GM23338 (cell line): ENCODE results near the gene SRD5A3. TPM values are rescaled to one million over a fixed set of nuclear protein-coding genes. Genes with fewer than 3 reads are reported as not detected.
"Not testable (repeated sequence)": the region's sequence is repeated elsewhere in the genome, so short reads cannot be mapped to it uniquely, and the experiment has no call there.

Experiments used
- ATAC-seq: fragments of 200-7000 bp; cut with Tn5 transposase; 3 replicates; pipeline ENCODE4 v1.9.1; 2020
- DNase-seq: peaks from one replicate; pipeline ENCODE4 v3.0.0-alpha.2; 2015; ENCODE audit warnings: low spot score
- H2AFZ ChIP-seq: fragments of 200-600 bp; sonication (generic); 2 replicates; pipeline ENCODE4 v1.8.0; 2016; ENCODE audit warnings: antibody characterized with exemption, mild to moderate bottlenecking, moderate library complexity
- H3F3A ChIP-seq: fragments of 200-600 bp; sonication (generic); replicated peaks from 2 replicates; pipeline ENCODE4 v1.8.0; 2017; ENCODE audit warnings: antibody characterized with exemption, mixed run types, low read depth
- H3K27ac ChIP-seq: fragments of 200-600 bp; sonication (generic); 2 replicates; pipeline ENCODE4 v1.6.1; 2016; ENCODE audit warnings: low read depth
- H3K27me3 ChIP-seq: fragments of 200-600 bp; sonication (generic); 2 replicates; pipeline ENCODE4 v1.8.0; 2016; ENCODE audit warnings: mild to moderate bottlenecking, mixed run types, moderate library complexity; ENCODE audit not compliant: insufficient read depth
- H3K36me3 ChIP-seq: fragments of 200-600 bp; sonication (generic); 2 replicates; pipeline ENCODE4 v1.8.0; 2016; ENCODE audit warnings: mild to moderate bottlenecking; ENCODE audit not compliant: insufficient read depth
- H3K4me1 ChIP-seq: fragments of 200-600 bp; sonication (generic); 2 replicates; pipeline ENCODE4 v1.8.0; 2016; ENCODE audit warnings: mild to moderate bottlenecking, moderate library complexity; ENCODE audit not compliant: insufficient read depth
- H3K4me2 ChIP-seq: fragments of 200-600 bp; sonication (generic); 2 replicates; pipeline ENCODE4 v1.7.1; 2017; ENCODE audit warnings: mixed run types
- H3K4me3 ChIP-seq: fragments of 200-600 bp; sonication (generic); 2 replicates; pipeline ENCODE4 v1.6.1; 2016; ENCODE audit warnings: mixed run types
- H3K79me2 ChIP-seq: fragments of 200-600 bp; sonication (generic); replicated peaks from 2 replicates; pipeline ENCODE4 v1.8.0; 2017; ENCODE audit warnings: mild to moderate bottlenecking; ENCODE audit not compliant: insufficient read depth
- H3K9me2 ChIP-seq: fragments of 200-600 bp; sonication (generic); 2 replicates; pipeline ENCODE4 v1.8.0; 2017; ENCODE audit not compliant: insufficient read depth
- H4K20me1 ChIP-seq: fragments of 200-600 bp; sonication (generic); replicated peaks from 2 replicates; pipeline ENCODE4 v1.8.0; 2017; ENCODE audit warnings: mild to moderate bottlenecking; ENCODE audit not compliant: insufficient read depth
- H3K27ac Mint-ChIP-seq: 2 replicates; pipeline ENCODE4 v1.8.0; 2020; ENCODE audit warnings: inconsistent platforms, mild to moderate bottlenecking, moderate library complexity, mixed read lengths
- H3K27me3 Mint-ChIP-seq: 3 replicates; pipeline ENCODE4 v1.8.0; 2022; ENCODE audit warnings: low read depth, mild to moderate bottlenecking, moderate library complexity, mixed read lengths, inconsistent platforms; ENCODE audit not compliant: insufficient read depth, poor library complexity
- H3K36me3 Mint-ChIP-seq: 3 replicates; pipeline ENCODE4 v1.8.0; 2021; ENCODE audit warnings: low read depth, mild to moderate bottlenecking, inconsistent platforms, moderate library complexity, mixed read lengths
- H3K4me1 Mint-ChIP-seq: 3 replicates; pipeline ENCODE4 v1.8.0; 2020; ENCODE audit warnings: mild to moderate bottlenecking, inconsistent platforms, mixed read lengths
- H3K4me3 Mint-ChIP-seq: 3 replicates; pipeline ENCODE4 v1.8.0; 2021; ENCODE audit warnings: moderate library complexity, mild to moderate bottlenecking, inconsistent platforms, mixed read lengths
- H3K9me3 Mint-ChIP-seq: 3 replicates; pipeline ENCODE4 v1.8.0; 2020; ENCODE audit warnings: moderate library complexity, mild to moderate bottlenecking, inconsistent platforms, mixed read lengths
- CREB1 ChIP-seq: fragments of 250-450 bp; sonication (Bioruptor Pico); IDR thresholded peaks from 2 replicates; pipeline ENCODE4 v1.5.0; 2020; ENCODE audit warnings: low read depth, mild to moderate bottlenecking, moderate library complexity
- EZH2 ChIP-seq: fragments of 200-600 bp; sonication (generic); IDR thresholded peaks from one replicate; pipeline ENCODE4 v1.8.0; 2017; ENCODE audit warnings: antibody characterized with exemption, mild to moderate bottlenecking, low read depth; ENCODE audit not compliant: unreplicated experiment
- EZH2phosphoT487 ChIP-seq: fragments of 200-600 bp; sonication (generic); IDR thresholded peaks from one replicate; pipeline ENCODE4 v1.8.1; 2018; ENCODE audit warnings: antibody characterized with exemption; ENCODE audit not compliant: unreplicated experiment
- JUNB ChIP-seq: IDR thresholded peaks from one replicate; pipeline ENCODE4 v1.6.1; 2016; ENCODE audit warnings: antibody characterized with exemption; ENCODE audit not compliant: unreplicated experiment
- NANOG ChIP-seq: IDR thresholded peaks from 2 replicates; pipeline ENCODE4 v1.6.1; 2016; ENCODE audit warnings: antibody characterized with exemption, borderline replicate concordance
- POLR2AphosphoS5 ChIP-seq: IDR thresholded peaks from 2 replicates; pipeline ENCODE4 v1.6.1; 2016; ENCODE audit warnings: antibody characterized with exemption, low read depth
- STAT1 ChIP-seq: IDR thresholded peaks from one replicate; pipeline ENCODE4 v1.6.1; 2016; ENCODE audit warnings: antibody characterized with exemption; ENCODE audit not compliant: unreplicated experiment
- ZNF114 ChIP-seq: fragments of 250-450 bp; sonication (Bioruptor Pico); IDR thresholded peaks from 2 replicates; pipeline ENCODE4 v1.5.0; 2020; ENCODE audit warnings: mild to moderate bottlenecking, moderate library complexity
- polyA plus RNA-seq: library from polyadenylated mRNA; unstranded; fragments of >200 nt; fragmentation: Nextera tagmentation; extraction: Ambion mirVana; gene quantifications from 2 replicates; pipeline ENCODE4 v1.2.1, GENCODE V29; 2016
- total RNA-seq: library from RNA; depleted of rRNA; stranded (reverse); fragments of >200 nt; shearing (Covaris generic); gene quantifications from 2 replicates; pipeline ENCODE4 v1.2.3, GENCODE V29; 2014
- TF ChIP-seq, protein P1 (sequence below), 2 experiments: fragments of 200-600 bp in 1 of 2; sonication (generic) in 1 of 2; conservative IDR thresholded peaks; 2 replicates each; pipeline versions ENCODE4 v1.5.1 to v1.6.1; 2016 to 2017; ENCODE audit warnings: antibody characterized with exemption in 2 of 2, low read depth in 2 of 2, mild to moderate bottlenecking in 2 of 2, moderate library complexity in 1 of 2
- TF ChIP-seq, protein P2 (sequence below): IDR thresholded peaks from 2 replicates; pipeline ENCODE4 v1.6.1; 2016; ENCODE audit warnings: antibody characterized with exemption
- TF ChIP-seq, protein P3 (sequence below): IDR thresholded peaks from one replicate; pipeline ENCODE4 v1.6.1; 2018; ENCODE audit warnings: antibody characterized with exemption; ENCODE audit not compliant: unreplicated experiment

The SRD5A3 gene
- total and polyA plus RNA-seq, 2 experiments from 2014 or later = 23.0 to 49.9 TPM

DNA sequence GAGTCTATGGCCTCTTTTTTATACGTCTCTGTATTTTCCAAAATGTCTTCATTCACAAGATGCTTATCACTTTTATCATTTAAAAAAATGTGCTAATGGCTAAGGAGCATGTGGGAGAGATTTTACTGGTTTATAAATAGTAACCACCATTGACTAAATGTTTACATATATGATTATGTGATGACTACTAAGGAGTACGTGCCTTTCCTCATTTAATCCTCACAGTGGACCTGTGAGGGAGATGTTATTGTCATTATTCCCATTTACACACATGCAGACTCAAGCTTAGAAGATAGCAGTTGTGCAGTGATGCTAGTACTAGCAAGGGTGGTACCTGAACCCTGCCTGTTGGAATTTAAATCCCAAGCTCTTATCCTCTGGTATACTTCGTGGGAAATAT lies 2.4 kb downstream of the SRD5A3 start:
- Histone ChIP-seq H3K9me2 (0 out of 2 replicates have a peak, but pooled peaks cover 4% of the 10 kb centered on the region), H3K4me1 (peaks cover 17% of the 10 kb centered on the region), H3F3A (0 out of 2 replicates have a peak, but pooled peaks cover 6% of the 10 kb centered on the region), H3K4me2 (no peak overlapping the region), H2AFZ (no peak overlapping the region), H3K79me2 (peaks cover 19% of the 10 kb centered on the region), H3K27ac (no peak overlapping the region), H3K36me3 (no peaks in the 10 kb centered on the region), H3K27me3 (no peaks in the 10 kb centered on the region), H4K20me1 (no peaks in the 10 kb centered on the region), H3K4me3 (no peak overlapping the region)
- peaks cover 26% of the 10 kb centered on the region for H3K36me3 Mint-ChIP-seq
- ATAC-seq (no peak), DNase-seq (no peak)
- TF ChIP-seq ZNF114 (CRISPR knock-in tag) (no peak), JUNB (no peak)
- TF ChIP-seq, protein P1, sequence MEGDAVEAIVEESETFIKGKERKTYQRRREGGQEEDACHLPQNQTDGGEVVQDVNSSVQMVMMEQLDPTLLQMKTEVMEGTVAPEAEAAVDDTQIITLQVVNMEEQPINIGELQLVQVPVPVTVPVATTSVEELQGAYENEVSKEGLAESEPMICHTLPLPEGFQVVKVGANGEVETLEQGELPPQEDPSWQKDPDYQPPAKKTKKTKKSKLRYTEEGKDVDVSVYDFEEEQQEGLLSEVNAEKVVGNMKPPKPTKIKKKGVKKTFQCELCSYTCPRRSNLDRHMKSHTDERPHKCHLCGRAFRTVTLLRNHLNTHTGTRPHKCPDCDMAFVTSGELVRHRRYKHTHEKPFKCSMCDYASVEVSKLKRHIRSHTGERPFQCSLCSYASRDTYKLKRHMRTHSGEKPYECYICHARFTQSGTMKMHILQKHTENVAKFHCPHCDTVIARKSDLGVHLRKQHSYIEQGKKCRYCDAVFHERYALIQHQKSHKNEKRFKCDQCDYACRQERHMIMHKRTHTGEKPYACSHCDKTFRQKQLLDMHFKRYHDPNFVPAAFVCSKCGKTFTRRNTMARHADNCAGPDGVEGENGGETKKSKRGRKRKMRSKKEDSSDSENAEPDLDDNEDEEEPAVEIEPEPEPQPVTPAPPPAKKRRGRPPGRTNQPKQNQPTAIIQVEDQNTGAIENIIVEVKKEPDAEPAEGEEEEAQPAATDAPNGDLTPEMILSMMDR (conservative IDR thresholded peaks at IDR 0.05; ENCODE audit: low read depth in 2 of 2) = no peak
- H3K9me3 Mint-ChIP-seq = peaks cover 14% of the 10 kb centered on the region
- peaks cover 21% of the 10 kb centered on the region for H3K4me1 Mint-ChIP-seq
- peak overlapping the region; percentile 19; the same call in 2 of the 3 replicates for H3K4me3 Mint-ChIP-seq
- peaks cover 7% of the 10 kb centered on the region for H3K27me3 Mint-ChIP-seq
- H3K27ac Mint-ChIP-seq = no peak overlapping the region

DNA sequence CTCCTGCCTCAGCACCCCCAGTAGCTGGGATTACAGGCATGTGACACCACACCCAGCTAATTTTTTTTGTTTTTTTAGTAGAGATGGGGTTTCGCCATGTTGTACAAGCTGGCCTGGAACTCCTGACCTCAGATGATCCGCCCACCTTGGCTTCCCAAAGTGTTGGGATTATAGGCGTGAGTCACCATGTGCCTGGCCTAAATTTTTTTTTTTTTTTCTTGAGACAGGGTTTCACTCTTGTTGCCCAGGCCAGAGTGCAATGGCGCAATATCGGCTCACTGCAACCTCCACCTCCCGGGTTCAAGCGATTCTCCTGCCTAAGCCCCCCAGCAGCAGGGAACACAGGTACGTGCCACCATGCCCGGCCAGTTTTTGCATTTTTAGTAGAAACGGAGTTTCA lies 4.8 kb downstream of the SRD5A3 start:
- not testable (repeated sequence) for H3F3A ChIP-seq, H3K27me3 Mint-ChIP-seq, H3K27ac Mint-ChIP-seq, H3K4me3 Mint-ChIP-seq, H3K27me3 ChIP-seq, H3K27ac ChIP-seq, DNase-seq, H3K36me3 ChIP-seq, H4K20me1 ChIP-seq, H2AFZ ChIP-seq, H3K4me2 ChIP-seq, H3K4me3 ChIP-seq, H3K9me2 ChIP-seq, ATAC-seq
- Histone ChIP-seq H3K79me2 (peaks cover 19% of the 10 kb centered on the region), H3K4me1 (peaks cover 14% of the 10 kb centered on the region)
- peaks cover 12% of the 10 kb centered on the region; the same call in 2 of the 3 replicates for H3K9me3 Mint-ChIP-seq
- peaks cover 16% of the 10 kb centered on the region for H3K4me1 Mint-ChIP-seq
- peaks cover 36% of the 10 kb centered on the region for H3K36me3 Mint-ChIP-seq

DNA sequence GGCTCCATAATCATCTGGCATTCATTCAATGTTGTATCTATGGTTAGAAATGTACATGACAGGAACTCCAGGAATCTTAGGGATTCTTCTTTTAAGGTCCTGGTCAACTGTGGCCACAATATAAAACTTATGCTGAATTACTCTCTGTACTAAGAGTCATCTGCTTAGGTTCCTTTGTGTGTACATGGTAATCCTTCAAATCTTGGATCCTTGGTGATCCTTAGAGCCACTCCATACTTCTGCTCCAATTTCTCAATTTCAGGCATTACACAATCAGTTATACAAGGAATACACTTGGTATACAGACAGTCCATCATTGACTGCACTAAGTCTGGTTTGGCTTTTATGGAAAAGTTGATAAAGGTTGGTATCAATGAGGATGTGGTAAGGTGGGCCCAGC lies 5.8 kb downstream of the SRD5A3 start:
- no peak overlapping the region for H3K4me3 Mint-ChIP-seq
- no peaks in the 10 kb centered on the region for H3K36me3 ChIP-seq
- H3K4me1 Mint-ChIP-seq = peaks cover 15% of the 10 kb centered on the region
- no peaks in the 10 kb centered on the region for H3K27me3 ChIP-seq
- H3K79me2 ChIP-seq = peaks cover 19% of the 10 kb centered on the region
- no peak overlapping the region for H3K4me2 ChIP-seq
- TF ChIP-seq, protein P2, sequence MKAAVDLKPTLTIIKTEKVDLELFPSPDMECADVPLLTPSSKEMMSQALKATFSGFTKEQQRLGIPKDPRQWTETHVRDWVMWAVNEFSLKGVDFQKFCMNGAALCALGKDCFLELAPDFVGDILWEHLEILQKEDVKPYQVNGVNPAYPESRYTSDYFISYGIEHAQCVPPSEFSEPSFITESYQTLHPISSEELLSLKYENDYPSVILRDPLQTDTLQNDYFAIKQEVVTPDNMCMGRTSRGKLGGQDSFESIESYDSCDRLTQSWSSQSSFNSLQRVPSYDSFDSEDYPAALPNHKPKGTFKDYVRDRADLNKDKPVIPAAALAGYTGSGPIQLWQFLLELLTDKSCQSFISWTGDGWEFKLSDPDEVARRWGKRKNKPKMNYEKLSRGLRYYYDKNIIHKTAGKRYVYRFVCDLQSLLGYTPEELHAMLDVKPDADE = no peak
- TF ChIP-seq, protein P1 (conservative IDR thresholded peaks at IDR 0.05; ENCODE audit: low read depth in 2 of 2) = no peak
- TF ChIP-seq CREB1 (no peak), EZH2 (no peak), EZH2phosphoT487 (no peak), NANOG (no peak), POLR2AphosphoS5 (no peak), STAT1 (no peak)
- TF ChIP-seq, protein P3, sequence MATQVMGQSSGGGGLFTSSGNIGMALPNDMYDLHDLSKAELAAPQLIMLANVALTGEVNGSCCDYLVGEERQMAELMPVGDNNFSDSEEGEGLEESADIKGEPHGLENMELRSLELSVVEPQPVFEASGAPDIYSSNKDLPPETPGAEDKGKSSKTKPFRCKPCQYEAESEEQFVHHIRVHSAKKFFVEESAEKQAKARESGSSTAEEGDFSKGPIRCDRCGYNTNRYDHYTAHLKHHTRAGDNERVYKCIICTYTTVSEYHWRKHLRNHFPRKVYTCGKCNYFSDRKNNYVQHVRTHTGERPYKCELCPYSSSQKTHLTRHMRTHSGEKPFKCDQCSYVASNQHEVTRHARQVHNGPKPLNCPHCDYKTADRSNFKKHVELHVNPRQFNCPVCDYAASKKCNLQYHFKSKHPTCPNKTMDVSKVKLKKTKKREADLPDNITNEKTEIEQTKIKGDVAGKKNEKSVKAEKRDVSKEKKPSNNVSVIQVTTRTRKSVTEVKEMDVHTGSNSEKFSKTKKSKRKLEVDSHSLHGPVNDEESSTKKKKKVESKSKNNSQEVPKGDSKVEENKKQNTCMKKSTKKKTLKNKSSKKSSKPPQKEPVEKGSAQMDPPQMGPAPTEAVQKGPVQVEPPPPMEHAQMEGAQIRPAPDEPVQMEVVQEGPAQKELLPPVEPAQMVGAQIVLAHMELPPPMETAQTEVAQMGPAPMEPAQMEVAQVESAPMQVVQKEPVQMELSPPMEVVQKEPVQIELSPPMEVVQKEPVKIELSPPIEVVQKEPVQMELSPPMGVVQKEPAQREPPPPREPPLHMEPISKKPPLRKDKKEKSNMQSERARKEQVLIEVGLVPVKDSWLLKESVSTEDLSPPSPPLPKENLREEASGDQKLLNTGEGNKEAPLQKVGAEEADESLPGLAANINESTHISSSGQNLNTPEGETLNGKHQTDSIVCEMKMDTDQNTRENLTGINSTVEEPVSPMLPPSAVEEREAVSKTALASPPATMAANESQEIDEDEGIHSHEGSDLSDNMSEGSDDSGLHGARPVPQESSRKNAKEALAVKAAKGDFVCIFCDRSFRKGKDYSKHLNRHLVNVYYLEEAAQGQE = no peak
- no peak for ATAC-seq
- no peak overlapping the region for H3K27ac ChIP-seq
- H3F3A ChIP-seq = peaks cover 5% of the 10 kb centered on the region; the same call in 1 of the 2 replicates
- H3K9me3 Mint-ChIP-seq = peaks cover 12% of the 10 kb centered on the region; the same call in 2 of the 3 replicates
- H4K20me1 ChIP-seq = no peaks in the 10 kb centered on the region
- H3K27ac Mint-ChIP-seq = no peak overlapping the region
- no peak for DNase-seq
- no peak overlapping the region for H3K4me3 ChIP-seq
- peaks cover 13% of the 10 kb centered on the region for H3K4me1 ChIP-seq
- H3K27me3 Mint-ChIP-seq = peaks cover 6% of the 10 kb centered on the region
- H3K36me3 Mint-ChIP-seq = peaks cover 36% of the 10 kb centered on the region
- H3K9me2 ChIP-seq = 0 out of 2 replicates have a peak, but pooled peaks cover 4% of the 10 kb centered on the region
- no peak overlapping the region for H2AFZ ChIP-seq
